ENCODE measurements around the gene FNBP1.
"Not testable (repeated sequence)": the region's sequence is repeated elsewhere in the genome, so short reads cannot be mapped to it uniquely, and the experiment has no call there.

FNBP1 gene

GRCh38 chr9:129987941-129988340, 55.0 kb downstream of the FNBP1 start:
- TF ChIP-seq PKNOX1 (IDR thresholded peaks at IDR 0.05) (no peak), SP1 (IDR thresholded peaks at IDR 0.05) (no peak), ZNF384 (IDR thresholded peaks at IDR 0.05) (no peak), NFRKB (IDR thresholded peaks at IDR 0.05) (no peak), SUZ12 (IDR thresholded peaks at IDR 0.05) (no peak), ARNT (IDR thresholded peaks at IDR 0.05) (no peak), LEF1 (IDR thresholded peaks at IDR 0.05; ENCODE audit: borderline replicate concordance) (no peak), TARDBP (IDR thresholded peaks at IDR 0.05) (no peak), CTBP1 (IDR thresholded peaks at IDR 0.05; ENCODE audit: borderline replicate concordance) (no peak), FOXA1 (IDR thresholded peaks at IDR 0.05) (no peak), HDGF (IDR thresholded peaks at IDR 0.05; ENCODE audit: borderline replicate concordance) (no peak), ELF4 (IDR thresholded peaks at IDR 0.05) (no peak), BHLHE40 (IDR thresholded peaks at IDR 0.05; ENCODE audit: borderline replicate concordance) (no peak)
- no peak for DNase-seq (ENCODE audit: extremely low spot score)
- POLR2A ChIA-PET = no interaction called here
- CTCF ChIA-PET = no interaction called here

- TF ChIP-seq LEF1 (IDR thresholded peaks at IDR 0.05; ENCODE audit: borderline replicate concordance) (no peak), TARDBP (IDR thresholded peaks at IDR 0.05) (no peak), ZNF384 (IDR thresholded peaks at IDR 0.05) (no peak), FOXK2 (IDR thresholded peaks at IDR 0.05) (no peak), FOXM1 (IDR thresholded peaks at IDR 0.05; ENCODE audit: borderline replicate concordance) (no peak), ELF4 (IDR thresholded peaks at IDR 0.05) (no peak), FOXA1 (IDR thresholded peaks at IDR 0.05) (no peak), SUZ12 (IDR thresholded peaks at IDR 0.05) (no peak), SP1 (IDR thresholded peaks at IDR 0.05) (no peak), PKNOX1 (IDR thresholded peaks at IDR 0.05) (no peak)
- ChIA-PET POLR2A (no interaction called here), CTCF (no interaction called here)
- DNase-seq (ENCODE audit: extremely low spot score) = no peak
Measured at GRCh38 chr9:129987047-129987446, 55.9 kb downstream of the FNBP1 start.

- DNase-seq (ENCODE audit: extremely low spot score); POLR2A ChIA-PET: not testable (repeated sequence)
- CTCF ChIA-PET = interaction anchor here (1.0 kb wide), 1 partner anchor 57 kb away, joined by 4 read pairs; no protein-coding TSS in a partner anchor
Measured at GRCh38 chr9:129984589-129984988, 58.4 kb downstream of the FNBP1 start.

- POLR2A ChIA-PET = no interaction called here
- DNase-seq (ENCODE audit: extremely low spot score) = no peak
- CTCF ChIA-PET = no interaction called here
- TF ChIP-seq SUZ12 (IDR thresholded peaks at IDR 0.05) (no peak), HDGF (IDR thresholded peaks at IDR 0.05; ENCODE audit: borderline replicate concordance) (no peak), LEF1 (IDR thresholded peaks at IDR 0.05; ENCODE audit: borderline replicate concordance) (no peak), BHLHE40 (IDR thresholded peaks at IDR 0.05; ENCODE audit: borderline replicate concordance) (no peak), FOXM1 (IDR thresholded peaks at IDR 0.05; ENCODE audit: borderline replicate concordance) (no peak), ELF4 (IDR thresholded peaks at IDR 0.05) (no peak), FOXK2 (IDR thresholded peaks at IDR 0.05) (no peak), NFRKB (IDR thresholded peaks at IDR 0.05) (no peak), ARNT (IDR thresholded peaks at IDR 0.05) (no peak), L3MBTL2 (conservative IDR thresholded peaks at IDR 0.05) (no peak), PKNOX1 (IDR thresholded peaks at IDR 0.05) (no peak), ZNF384 (IDR thresholded peaks at IDR 0.05) (no peak)
Measured at GRCh38 chr9:129983891-129984290, 59.1 kb downstream of the FNBP1 start.

- no peak for DNase-seq (ENCODE audit: extremely low spot score)
- no peak for TF ChIP-seq CTBP1 (IDR thresholded peaks at IDR 0.05; ENCODE audit: borderline replicate concordance)
- TF ChIP-seq FOXM1 (IDR thresholded peaks at IDR 0.05; ENCODE audit: borderline replicate concordance) = no peak
- POLR2A ChIA-PET = no interaction called here
- CTCF ChIA-PET = no interaction called here
Measured at GRCh38 chr9:129981180-129981907, 61.6 kb downstream of the FNBP1 start.

- POLR2A ChIA-PET; CTCF ChIA-PET; DNase-seq (ENCODE audit: extremely low spot score): not testable (repeated sequence)
Measured at GRCh38 chr9:129980224-129980623, 62.8 kb downstream of the FNBP1 start.

- ChIA-PET CTCF (no interaction called here), POLR2A (no interaction called here)
- TF ChIP-seq PKNOX1 (IDR thresholded peaks at IDR 0.05) (no peak), BHLHE40 (IDR thresholded peaks at IDR 0.05; ENCODE audit: borderline replicate concordance) (no peak), FOXK2 (IDR thresholded peaks at IDR 0.05) (no peak), CTBP1 (IDR thresholded peaks at IDR 0.05; ENCODE audit: borderline replicate concordance) (no peak), ELF4 (IDR thresholded peaks at IDR 0.05) (no peak), TARDBP (IDR thresholded peaks at IDR 0.05) (no peak), HDGF (IDR thresholded peaks at IDR 0.05; ENCODE audit: borderline replicate concordance) (no peak), L3MBTL2 (conservative IDR thresholded peaks at IDR 0.05) (no peak), LEF1 (IDR thresholded peaks at IDR 0.05; ENCODE audit: borderline replicate concordance) (no peak), ZNF384 (IDR thresholded peaks at IDR 0.05) (no peak), NFRKB (IDR thresholded peaks at IDR 0.05) (no peak), SP1 (IDR thresholded peaks at IDR 0.05) (no peak)
- DNase-seq (ENCODE audit: extremely low spot score) = no peak
Measured at GRCh38 chr9:129979071-129979745, 63.8 kb downstream of the FNBP1 start.
